Testis (tissue), 2 donors: ENCODE data around the gene CMTM8.

Experiments
- POLR2A ChIP-seq: fragments of 450-650 bp; IDR thresholded peaks from one replicate; pipeline ENCODE4 v1.6.1; 2017; ENCODE audit warnings: antibody characterized with exemption, mild to moderate bottlenecking, moderate library complexity
- TF ChIP-seq, protein P1 (sequence below), 3 experiments: fragments of 450-650 bp in 2 of 3; fragments of 200-600 bp in 1 of 3; sonication (generic) in 1 of 3; IDR thresholded peaks; one replicate each; pipeline ENCODE4 v1.5.1; 2016 to 2019; ENCODE audit warnings: antibody characterized with exemption in 3 of 3, mild to moderate bottlenecking in 2 of 3, moderate library complexity in 1 of 3

DNA sequence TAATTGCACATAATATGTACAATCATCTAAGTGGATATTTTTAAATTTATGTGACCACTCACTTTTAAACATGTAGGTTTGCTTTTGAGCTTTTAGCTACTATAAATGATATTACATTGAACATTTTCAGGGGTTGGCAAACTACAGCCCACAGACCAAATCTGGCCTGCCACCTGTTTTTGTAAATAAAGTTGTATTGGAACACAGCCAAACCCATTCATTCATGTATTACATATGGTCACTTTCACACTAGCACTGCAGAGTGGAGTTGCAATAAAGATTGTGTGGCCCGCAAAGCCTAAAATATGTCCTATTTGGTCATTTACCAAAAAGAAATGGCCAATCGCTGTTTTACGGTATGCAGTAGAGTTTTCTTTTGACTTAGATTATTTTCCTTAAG, 174.4 kb downstream of the CMTM8 start:
- TF ChIP-seq, protein P1, sequence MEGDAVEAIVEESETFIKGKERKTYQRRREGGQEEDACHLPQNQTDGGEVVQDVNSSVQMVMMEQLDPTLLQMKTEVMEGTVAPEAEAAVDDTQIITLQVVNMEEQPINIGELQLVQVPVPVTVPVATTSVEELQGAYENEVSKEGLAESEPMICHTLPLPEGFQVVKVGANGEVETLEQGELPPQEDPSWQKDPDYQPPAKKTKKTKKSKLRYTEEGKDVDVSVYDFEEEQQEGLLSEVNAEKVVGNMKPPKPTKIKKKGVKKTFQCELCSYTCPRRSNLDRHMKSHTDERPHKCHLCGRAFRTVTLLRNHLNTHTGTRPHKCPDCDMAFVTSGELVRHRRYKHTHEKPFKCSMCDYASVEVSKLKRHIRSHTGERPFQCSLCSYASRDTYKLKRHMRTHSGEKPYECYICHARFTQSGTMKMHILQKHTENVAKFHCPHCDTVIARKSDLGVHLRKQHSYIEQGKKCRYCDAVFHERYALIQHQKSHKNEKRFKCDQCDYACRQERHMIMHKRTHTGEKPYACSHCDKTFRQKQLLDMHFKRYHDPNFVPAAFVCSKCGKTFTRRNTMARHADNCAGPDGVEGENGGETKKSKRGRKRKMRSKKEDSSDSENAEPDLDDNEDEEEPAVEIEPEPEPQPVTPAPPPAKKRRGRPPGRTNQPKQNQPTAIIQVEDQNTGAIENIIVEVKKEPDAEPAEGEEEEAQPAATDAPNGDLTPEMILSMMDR (IDR thresholded peaks at IDR 0.05): no peak
- TF ChIP-seq POLR2A: no peak
